HG02798 (cell line): ENCODE measurements around the gene FBXO47.
"Not testable (repeated sequence)": the region's sequence is repeated elsewhere in the genome, so short reads cannot be mapped to it uniquely, and the experiment has no call there.

ENCODE experiments used
- ATAC-seq: cut with Tn5 transposase; IDR thresholded peaks from one replicate; pipeline ENCODE4 v1.9.1; 2021; ENCODE audit warnings: mild to moderate bottlenecking; ENCODE audit not compliant: unreplicated experiment, poor library complexity

FBXO47 gene

GRCh38 chr17:38981636-38982035, 14.4 kb upstream of the FBXO47 start:
- ATAC-seq, result no peak

DNA sequence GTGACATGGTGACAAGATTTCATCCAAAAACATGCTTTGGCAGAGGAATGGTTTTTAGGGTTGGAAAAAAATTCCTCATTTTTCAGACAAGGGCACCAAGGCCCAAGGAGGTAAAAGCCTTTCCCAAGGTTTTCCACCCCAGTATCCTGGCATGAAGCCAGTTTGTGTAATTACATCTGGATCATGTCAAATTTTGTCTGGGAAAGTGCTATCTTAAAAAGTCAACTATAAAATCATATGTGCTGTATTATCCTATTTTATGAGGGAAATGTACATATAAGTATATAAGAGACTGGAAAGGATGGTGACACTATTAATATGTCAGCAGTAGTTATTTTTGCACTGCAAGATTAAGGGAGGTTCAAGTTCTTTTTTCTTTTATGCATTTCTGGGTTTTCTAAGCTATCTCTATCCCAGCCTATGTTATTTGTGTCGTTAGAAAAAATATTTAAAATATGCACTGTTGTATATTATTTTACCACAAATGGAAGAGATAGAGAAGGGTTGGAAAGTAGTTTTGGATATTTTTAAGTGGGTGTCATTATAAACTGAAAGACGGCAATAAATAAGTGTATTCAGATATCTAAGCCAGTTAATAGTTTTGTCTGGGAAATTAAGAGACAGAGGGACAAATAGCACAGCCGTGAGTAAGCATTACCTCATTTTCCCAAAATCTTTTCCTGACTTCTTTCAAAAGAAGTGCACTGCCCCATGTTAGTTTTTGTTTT, 13.5 kb upstream of the FBXO47 start:
- no peak for ATAC-seq

- no peak for ATAC-seq
Measured at GRCh38 chr17:38978180-38978579, 11.0 kb upstream of the FBXO47 start.

- not testable (repeated sequence) for ATAC-seq
Measured at GRCh38 chr17:38976187-38976551, 9.0 kb upstream of the FBXO47 start.

- no peak for ATAC-seq
Measured at GRCh38 chr17:38970804-38971203, 3.6 kb upstream of the FBXO47 start.

- ATAC-seq, result no peak
Measured at GRCh38 chr17:38970128-38970527, 2.9 kb upstream of the FBXO47 start.

DNA sequence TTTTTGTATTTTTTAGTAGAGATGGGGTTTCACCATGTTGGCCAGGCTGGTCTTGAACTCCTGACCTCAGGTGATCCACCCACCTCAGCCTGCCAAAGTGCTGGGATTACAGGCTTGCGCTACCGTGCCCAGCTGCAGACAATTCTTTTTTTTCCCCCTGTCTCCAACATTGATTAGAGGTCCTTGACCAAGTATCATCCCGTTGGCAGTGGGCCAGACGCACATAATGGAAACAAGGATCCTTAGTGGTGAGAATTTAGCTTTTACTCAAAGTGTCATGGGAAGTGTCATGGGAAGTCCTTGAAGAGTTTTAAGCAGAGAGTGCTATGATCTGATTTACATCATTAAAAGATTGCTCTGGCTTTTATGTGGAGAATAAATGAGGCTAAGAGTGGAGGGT, 2.1 kb upstream of the FBXO47 start:
- no peak for ATAC-seq

GRCh38 chr17:38961413-38961812, 5.8 kb downstream of the FBXO47 start:
- ATAC-seq, result no peak

GRCh38 chr17:38960402-38960801, 6.8 kb downstream of the FBXO47 start:
- ATAC-seq, result no peak

GRCh38 chr17:38959508-38959907, 7.7 kb downstream of the FBXO47 start:
- ATAC-seq, result no peak

DNA sequence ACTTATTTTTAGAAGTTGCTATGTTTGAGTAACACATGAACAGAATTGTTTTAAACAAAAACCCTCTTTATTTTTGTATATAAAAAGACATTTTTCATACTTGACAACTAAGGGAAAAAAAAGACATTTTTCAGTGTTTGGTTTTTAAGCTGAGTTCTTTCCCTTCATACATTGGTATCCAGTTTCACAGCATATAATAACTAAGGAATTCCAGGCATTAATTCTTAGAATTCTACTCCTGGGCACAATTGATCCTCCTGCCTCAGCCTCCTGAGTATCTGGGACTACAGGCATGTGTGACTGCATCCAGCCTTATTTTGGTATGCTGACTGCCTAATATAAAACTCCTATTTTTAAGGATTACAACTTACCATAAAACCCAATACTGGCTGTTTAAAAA, 8.4 kb downstream of the FBXO47 start:
- no peak for ATAC-seq

DNA sequence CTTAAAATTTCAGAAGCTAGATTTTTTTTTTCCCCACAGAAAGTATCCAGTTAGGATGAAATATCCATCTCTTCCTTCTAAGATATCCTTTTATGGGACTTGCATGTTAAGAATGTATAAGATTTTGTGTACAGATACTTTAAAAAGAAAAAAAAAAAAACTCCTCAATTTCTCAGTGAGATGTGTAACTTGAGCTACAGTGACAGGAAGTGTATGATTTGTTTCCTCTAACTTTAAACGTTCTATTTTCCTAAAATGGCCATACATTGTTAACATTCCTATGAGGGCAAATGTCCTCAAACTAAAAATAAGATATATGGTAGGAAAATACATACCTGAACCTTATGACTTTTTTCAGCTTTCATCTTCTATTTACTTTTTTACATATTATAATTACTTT, 8.9 kb downstream of the FBXO47 start:
- no peak for ATAC-seq

DNA sequence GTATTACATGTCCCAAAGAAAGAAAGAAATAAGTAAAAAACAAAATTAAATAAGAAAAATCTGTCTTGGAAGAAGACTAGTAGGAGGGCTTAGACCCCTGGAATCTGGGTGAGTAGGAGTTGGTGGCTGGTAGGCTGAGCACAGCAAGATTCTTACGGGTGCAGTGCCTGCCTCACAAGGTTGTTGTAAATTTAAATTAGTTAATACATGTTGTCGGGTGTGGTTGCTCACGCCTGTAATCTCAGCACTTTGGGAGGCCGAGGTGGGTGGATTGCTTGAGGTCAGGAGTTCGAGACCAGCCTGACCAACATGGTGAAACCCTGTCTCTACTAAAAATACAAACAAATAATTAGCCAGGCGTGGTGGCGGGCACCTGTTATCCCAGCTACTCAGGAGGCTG, 13.4 kb downstream of the FBXO47 start:
- not testable (repeated sequence) for ATAC-seq

GRCh38 chr17:38947189-38947588, 20.0 kb downstream of the FBXO47 start:
- no peak for ATAC-seq

- no peak for ATAC-seq
Measured at GRCh38 chr17:38943607-38944006, 23.6 kb downstream of the FBXO47 start.

GRCh38 chr17:38942696-38943334, 24.4 kb downstream of the FBXO47 start:
- ATAC-seq, result no peak

DNA sequence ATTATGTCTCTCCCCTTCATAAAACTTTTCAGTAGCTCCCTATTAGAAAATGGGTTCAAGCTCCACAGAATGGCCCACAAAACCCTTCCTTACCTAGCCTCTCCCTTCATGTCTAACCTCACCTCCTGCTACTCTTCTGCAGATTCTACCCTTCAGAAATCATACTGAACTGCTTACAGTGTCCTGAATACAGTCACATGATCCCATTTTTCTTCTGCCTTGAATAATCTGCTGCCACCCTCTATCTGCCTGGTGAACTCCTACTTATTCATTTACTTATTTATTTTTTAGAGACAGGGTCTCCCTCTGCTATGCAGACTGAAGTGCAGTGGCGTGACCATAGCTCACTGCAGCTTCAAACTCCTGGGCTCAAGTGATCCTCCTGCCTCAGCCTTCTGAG, 26.8 kb downstream of the FBXO47 start:
- ATAC-seq, result no peak

- no peak for ATAC-seq
Measured at GRCh38 chr17:38939987-38940386, 27.2 kb downstream of the FBXO47 start.

- ATAC-seq, result not testable (repeated sequence)
Measured at GRCh38 chr17:38933962-38934361, 33.2 kb downstream of the FBXO47 start.

DNA sequence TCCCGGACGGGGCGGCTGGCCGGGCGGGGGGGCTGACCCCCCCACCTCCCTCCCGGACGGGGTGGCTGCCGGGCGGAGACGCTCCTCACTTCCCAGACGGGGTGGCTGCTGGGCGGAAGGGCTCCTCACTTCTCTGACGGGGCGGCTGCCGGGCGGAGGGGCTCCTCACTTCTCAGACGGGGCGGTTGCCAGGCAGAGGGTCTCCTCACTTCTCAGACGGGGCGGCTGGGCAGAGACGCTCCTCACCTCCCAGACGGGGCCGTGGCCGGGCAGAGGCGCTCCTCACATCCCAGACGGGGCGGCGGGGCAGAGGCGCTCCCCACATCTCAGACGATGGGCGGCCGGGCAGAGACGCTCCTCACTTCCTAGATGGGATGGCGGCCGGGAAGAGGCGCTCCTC, 36.4 kb downstream of the FBXO47 start:
- ATAC-seq, result not testable (repeated sequence)

GRCh38 chr17:38926293-38927070, 40.7 kb downstream of the FBXO47 start:
- ATAC-seq, result no peak
